M059J (cell line): ENCODE results near the gene JAM3. TPM values are rescaled to one million over a fixed set of nuclear protein-coding genes. Genes with fewer than 3 reads are reported as not detected.

ENCODE experiments used
- DNase-seq: peaks from one replicate; pipeline ENCODE4 v3.0.0-alpha.2; 2012; ENCODE audit warnings: low read depth
- total RNA-seq: library from RNA; depleted of rRNA; stranded (reverse); fragments of >200 nt; shearing (Covaris generic); gene quantifications from 2 replicates; pipeline ENCODE4 v1.2.3, GENCODE V29; 2014

The JAM3 gene
- total RNA-seq, 1 experiment from 2014 or later: 6.1 TPM

DNA sequence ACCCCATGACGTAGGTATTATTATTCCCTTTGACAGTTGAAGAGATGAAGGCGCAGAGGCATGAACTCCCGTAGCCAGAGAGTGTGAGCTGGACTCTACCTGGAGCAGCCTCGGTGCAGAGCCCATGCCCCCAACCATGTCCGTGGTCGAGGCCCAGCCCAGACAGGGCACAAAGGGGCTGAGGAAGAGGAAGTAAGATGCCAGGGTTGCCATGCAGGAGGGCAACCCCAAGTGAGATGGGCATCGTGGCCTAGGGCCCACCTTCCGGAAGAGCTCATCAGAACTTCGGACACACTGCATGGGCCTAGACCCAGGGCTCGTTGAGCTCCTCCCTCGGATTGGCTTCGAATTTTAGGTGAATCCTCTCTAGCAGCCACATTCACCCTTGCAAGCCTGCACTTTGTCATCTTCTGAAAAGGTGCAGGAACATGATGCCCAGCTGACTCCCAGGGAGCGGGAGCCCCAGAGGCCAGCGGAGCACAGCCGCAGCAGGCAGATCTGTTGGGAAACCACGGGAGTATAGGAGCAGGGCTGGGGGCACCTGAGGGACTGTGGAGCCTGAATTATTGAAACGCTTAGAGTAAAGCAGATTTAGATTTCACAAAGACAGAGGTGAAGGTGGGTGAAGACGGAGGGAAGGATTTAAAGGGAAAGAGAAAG, 29.0 kb upstream of the JAM3 start:
- DNase-seq: no peak

DNA sequence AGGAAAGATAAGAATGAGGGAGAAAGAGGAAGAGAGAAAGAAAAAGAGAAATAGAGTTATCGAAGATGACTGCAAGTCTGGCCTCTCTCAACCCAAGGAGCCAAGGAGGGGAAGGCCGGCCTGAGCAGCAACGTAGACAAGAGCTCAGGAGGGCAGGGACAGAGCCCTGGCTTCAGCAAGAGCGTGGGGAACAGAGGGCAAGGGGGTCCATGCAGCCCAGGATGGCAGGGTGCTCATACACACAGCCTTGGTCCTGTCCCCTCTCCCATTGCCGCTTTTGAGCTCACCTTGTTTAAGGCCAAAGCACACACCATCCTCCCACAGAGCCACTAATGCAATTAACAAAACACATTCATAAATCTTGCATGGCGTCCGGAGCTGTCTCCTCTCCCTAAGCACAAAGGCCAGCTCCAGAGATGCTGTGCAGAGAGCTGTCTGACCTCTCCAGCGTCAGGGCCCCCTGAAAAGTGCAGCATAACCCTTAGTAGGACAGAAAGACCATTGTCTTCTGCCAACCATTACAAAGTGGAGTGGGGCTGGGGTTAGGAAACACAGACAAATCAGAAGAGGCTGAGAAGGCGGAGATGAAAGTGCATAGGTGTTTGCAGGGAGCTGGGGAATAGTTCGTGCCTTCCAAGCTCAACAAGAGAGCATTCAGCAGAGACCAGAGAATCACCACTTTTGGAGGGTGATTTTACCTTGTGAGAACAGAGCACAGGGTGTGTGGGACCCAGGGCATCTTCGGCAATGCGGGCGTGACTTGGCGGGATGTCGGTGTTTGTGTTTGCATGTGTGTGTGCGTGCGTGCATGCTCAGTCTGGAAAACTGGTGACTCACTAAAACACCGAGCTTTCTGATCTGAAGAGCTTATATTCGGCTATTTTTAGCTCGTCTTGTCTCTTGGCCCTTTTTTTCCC, 28.2 kb upstream of the JAM3 start:
- peak; percentile 45 for DNase-seq

- no peak for DNase-seq
Observed at GRCh38 chr11:134041349-134041748, 27.5 kb upstream of the JAM3 start.

DNA sequence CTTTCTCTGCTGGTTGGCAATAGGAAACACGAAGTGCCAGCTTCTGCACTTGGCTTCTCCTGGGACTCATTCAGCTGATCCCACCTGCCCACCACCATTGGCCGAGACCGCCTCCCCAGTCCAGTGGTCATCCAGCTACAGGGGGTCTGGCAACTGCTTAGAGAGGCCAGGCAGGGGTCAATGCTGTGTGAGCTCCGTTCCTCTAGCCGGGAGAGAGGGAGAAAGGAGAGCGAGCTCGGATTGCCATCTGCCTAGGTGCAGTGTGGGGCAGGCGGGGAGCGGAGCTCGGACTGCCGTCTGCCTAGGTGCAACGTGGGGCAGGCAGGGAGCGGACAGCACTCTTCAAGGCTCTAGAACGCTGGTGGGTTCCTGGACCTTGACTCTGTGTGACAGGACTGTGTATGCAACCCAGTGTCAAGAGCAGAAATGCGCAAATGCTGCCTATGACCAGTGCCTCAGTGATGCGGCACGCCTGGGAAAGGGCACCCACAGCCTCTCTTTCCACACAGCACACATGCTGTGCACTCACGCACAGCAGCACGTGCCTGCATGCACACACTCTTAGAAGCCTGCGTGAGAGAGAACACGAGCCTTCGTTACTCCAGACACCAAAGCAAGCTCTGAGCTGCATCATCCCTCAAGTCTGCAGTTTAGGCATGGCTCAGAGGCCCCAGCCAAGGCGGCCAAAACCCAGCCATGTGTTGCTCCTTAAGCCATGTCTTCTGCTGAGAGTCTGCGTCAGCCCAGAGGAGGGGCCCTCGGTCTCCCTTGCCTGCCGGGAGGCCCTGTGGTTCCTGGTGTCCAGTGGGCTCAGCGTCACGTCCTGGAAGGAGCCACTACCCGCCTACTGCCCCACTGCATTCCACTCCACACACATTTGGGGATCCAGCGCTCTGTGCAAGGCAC, 26.8 kb upstream of the JAM3 start:
- DNase-seq: no peak

GRCh38 chr11:134043821-134044420, 25.0 kb upstream of the JAM3 start:
- DNase-seq: no peak

DNA sequence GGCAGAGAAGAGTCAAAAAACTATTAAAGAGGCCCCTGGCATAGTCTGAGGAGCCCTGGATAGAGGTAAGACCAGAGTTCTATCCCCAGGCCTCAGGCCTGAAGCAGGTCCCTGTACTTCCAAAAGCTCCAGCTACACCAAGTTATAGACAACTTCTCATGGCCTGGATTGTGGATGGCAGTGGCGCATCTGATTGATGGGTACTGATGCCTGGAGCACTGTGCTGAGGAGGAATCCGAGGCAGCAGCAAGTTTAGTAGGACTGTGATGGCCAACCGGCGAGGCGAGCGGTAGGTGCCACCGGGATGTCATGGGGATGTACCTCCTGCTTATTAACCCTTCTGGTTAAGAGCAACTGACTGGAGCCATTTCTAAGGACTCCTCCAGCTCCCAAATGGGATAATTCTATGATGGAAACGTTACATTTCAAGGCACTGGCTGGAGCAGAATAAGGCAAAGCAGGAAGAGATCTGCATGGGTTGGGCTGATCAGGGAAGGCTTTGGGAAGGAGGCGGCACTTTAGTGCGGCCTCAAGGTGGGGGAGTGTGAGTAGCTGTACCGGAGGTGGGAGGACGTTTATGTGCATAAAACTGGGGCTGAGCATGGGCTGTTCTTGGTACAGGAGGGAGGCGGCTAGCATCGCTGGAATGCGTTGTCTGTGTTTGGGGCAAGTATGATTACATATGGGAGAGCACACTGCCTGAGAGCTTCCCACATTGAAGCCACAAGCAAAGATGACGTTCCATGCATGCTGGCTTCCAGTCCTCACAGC, 24.2 kb upstream of the JAM3 start:
- no peak for DNase-seq

- no peak for DNase-seq
Observed at GRCh38 chr11:134045799-134046635, 22.9 kb upstream of the JAM3 start.

DNA sequence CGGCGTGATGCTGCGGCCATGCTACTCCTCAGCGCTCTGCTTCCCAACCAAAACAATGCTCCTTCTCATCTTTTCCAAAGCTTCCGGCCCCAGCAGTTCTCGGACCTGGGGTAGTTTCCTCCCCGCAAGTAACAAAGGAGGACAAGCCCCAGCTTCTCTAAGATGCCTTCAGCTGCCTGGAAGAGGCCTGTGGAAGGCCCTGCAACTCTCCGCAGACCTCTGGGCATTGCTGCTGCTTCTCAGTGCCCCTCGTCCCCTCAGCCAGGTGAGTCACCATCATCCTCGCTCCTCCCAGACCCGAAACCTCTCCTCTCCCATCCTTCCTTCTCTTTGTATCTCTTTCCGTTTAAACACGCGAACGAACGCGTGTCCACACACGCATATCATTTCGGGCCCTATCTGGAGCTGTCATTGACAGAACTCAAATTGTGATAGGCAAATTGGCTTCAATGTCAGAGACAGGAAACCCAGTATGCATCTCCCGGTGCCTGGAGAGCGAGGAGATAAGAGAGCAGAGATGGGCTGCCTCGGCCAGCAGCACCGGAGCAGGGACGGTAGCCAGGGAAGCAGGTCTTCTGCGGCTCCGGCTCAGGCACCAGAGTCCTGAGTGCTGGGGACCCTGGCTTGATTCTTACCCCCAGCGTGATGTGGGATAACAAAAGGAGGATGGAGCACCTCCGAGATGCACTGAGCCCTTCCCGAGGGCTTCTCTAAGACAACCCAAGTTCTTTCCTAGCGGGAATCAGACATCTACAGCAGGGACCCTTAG, 22.0 kb upstream of the JAM3 start:
- no peak for DNase-seq

- peak; percentile 80 for DNase-seq
Observed at GRCh38 chr11:134047586-134047999, 21.3 kb upstream of the JAM3 start.

DNA sequence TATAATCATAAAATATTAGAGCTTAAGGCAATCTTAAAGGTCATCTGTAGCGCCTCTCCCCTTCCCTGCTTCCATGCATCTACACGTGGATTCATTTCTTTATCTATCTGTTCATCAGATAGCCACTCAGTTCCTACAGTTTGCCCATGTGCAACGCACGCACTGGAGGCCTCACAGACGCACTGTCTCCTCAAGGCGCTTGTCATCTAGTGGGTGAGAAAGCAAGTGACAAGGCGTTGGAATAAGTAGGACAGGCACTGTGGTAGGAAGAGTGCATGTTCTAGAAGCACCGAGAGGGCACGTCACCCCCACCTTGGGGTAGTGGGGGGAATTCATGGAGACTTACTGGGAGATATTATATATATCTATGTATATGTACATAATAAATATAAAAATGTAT, 20.8 kb upstream of the JAM3 start:
- no peak for DNase-seq

DNA sequence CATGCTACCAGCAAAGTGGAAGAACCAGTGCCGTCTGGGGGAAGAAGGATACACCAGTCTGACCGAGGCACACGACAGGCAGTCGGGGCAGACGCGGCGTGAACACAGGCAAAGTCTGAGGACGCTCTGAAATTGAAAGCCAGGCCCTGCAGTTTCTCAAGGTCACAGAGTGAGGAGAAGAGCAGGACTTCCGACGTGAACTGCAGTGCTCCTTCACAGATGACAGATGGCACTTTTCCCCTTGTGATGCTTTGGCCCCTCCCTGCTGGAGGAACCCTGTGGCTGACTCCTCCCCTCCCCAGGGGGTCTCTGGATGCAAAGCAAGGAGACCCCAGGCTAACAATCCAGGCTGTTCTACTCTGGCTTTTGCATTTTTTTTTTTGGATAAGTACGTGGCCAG, 19.6 kb upstream of the JAM3 start:
- DNase-seq: no peak

GRCh38 chr11:134050541-134051383, 18.1 kb upstream of the JAM3 start:
- DNase-seq: peak; percentile 46

DNA sequence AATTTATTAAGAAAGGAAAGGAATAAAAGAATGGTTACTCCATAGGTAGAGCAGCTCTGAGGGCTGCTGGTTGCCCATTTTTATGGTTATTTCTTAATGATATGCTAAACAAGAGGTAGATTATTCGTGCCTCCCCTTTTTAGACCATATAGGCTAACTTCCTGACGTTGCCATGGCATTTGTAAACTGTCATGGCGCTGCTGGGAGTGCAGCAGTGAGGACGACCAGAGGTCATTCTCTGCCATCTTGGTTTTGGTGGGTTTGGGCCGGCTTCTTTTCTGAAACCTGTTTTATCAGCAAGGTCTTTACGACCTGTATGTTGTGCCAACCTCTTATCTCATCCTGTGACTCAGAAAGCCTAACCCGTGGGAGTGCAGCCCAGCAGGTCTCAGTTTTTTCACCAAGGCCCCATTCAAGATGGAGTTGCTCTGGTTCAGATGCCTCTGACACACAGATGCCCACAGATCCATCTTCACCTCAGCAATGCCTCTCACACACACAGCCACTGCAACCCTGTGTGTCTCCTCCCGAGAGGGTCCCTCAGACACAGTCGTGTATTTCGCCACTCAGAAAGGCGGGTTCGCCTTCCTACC, 16.4 kb upstream of the JAM3 start:
- peak; percentile 19 for DNase-seq

DNA sequence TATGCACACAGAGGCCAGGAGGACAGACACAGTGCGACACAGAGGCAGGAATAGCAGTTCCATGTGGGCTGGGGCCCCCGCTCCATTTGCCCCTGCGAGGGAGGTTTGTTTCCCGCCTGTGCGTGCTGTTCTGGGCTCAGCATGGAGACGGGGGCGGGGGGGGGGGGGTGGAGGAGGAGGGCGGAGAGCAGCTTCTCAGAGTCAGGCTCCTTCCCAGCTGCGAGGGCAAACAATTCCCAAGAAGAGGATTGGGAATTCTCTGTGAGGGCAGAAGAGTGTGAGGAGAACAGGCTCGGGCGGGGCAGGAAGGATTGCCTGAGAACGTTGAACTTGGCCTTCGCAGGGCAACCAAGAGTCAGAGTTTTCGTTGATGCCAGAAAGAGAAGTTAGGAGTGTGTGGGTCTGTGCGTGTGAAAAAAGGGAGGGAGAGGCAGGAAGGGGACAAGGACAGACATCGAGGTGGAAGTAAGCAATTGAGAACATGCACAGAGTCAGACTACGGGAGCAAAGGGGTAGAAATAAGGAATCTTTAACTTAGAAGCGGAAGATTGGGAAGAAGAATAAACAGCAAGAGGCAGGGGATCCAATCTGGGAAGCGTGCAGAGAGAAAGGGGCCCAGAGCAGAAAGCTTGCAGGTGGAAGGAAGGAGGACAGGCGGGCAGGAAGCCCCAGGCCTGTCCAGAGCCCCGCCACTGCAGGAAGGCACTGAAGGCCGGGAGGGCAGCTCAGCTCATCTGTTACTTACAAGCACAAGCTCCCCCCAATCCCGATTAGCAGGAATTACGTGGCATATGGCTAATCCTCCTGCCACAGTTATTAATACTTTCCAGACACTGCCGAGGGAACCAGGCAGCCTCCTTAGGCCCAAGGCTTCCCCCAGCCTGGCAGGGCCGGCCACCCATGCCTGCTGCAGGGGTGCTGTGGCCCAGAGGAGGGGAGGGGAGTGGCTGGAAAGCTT, 15.6 kb upstream of the JAM3 start:
- DNase-seq: no peak

DNA sequence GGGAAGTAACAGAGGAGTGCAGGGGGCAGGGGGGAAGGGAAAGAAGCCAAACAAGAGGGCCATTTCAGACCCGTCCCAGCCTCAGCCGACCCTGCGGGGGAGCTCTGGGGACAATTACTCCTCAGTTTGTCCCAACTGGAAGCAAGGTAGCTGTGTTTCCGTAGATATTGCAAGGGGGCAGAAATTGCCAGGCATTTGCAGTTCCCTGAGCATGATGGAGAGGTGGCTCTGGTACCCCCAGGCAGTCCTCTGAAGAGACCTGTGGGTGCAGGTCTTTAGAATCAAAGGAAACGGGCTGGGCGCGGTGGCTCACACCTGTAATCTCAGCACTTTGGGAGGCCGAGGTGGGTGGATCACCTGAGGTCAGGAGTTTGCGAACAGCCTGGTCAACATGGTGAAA, 13.8 kb upstream of the JAM3 start:
- DNase-seq: no peak

- no peak for DNase-seq
Observed at GRCh38 chr11:134060316-134060715, 8.6 kb upstream of the JAM3 start.
